ENCODE data around the gene SREK1.

GRCh38 chr5:66144074-66144833 is at the start of gene SREK1:
- TF ChIP-seq CREB1 (IDR thresholded peaks at IDR 0.05; ENCODE audit: low read depth) (0 out of 2 replicates have a peak, but pooled peaks have one; percentile 38), TAF1 (IDR thresholded peaks at IDR 0.05; ENCODE audit: low read depth) (peak; percentile 91), RAD21 (IDR thresholded peaks at IDR 0.05; ENCODE audit: low read depth) (peak; percentile 2; the same call in 1 of the 2 replicates), REST (IDR thresholded peaks at IDR 0.05; ENCODE audit: low read depth) (no peak), MAX (IDR thresholded peaks at IDR 0.05) (peak; percentile 85), EP300 (IDR thresholded peaks at IDR 0.05; ENCODE audit: borderline replicate concordance) (no peak), USF1 (IDR thresholded peaks at IDR 0.05) (peak; percentile 96), FOXM1 (IDR thresholded peaks at IDR 0.05; ENCODE audit: borderline replicate concordance, low read depth) (peak; percentile 18; the same call in 1 of the 2 replicates), TEAD4 (IDR thresholded peaks at IDR 0.05) (no peak)

All from Ishikawa (cell line).